HepG2 (cell line): ENCODE results near the gene ZFYVE28. TPM values are rescaled to one million over a fixed set of nuclear protein-coding genes. Genes with fewer than 3 reads are reported as not detected.

ENCODE experiments used
- ATAC-seq: fragments of 200-7000 bp; cut with Tn5 transposase; 3 replicates; pipeline ENCODE4 v1.9.1; 2020; ENCODE audit warnings: mild to moderate bottlenecking, moderate library complexity
- BruUV-seq: library from RNA; stranded (reverse); fragments of 400-500 nt; replicated peaks from 2 replicates; lab custom pipeline; 2021; lab: Mats Ljungman, UMichigan
- CTCF ChIA-PET: fragments of 300-600 bp; formaldehyde crosslinking; extraction: SDS; loops from one replicate; lab custom pipeline; 2021; ENCODE audit warnings: low total read pairs, inconsistent platforms, low intra/inter-chr PET ratio; lab: Yijun Ruan, JAX
- POLR2A ChIA-PET: fragments of 350-600 bp; sonication (Branson Sonifier 250); formaldehyde crosslinking; loops from one replicate; lab custom pipeline; 2020; ENCODE audit warnings: antibody characterized with exemption, inconsistent platforms; lab: Yijun Ruan, JAX
- DNase-seq: peaks from one replicate; pipeline ENCODE4 v3.0.0-alpha.2; 2015; ENCODE audit warnings: low spot score
- FAIRE-seq: peaks from 3 replicates; lab custom pipeline; 2011; peaks lifted over from hg19 to GRCh38; lab: Jason Lieb, UNC
- H2AFZ ChIP-seq: one replicate; pipeline ENCODE4 v1.6.1; 2011; ENCODE audit warnings: low read length, inconsistent platforms
- H3K27ac ChIP-seq: fragments of 300-600 bp; 3 replicates; pipeline ENCODE4 v1.8.0; 2011; ENCODE audit warnings: mixed run types, mild to moderate bottlenecking, mixed read lengths, low read length, inconsistent platforms; ENCODE audit not compliant: insufficient read depth; ENCODE audit errors: extremely low read length
- H3K27me3 ChIP-seq, 2 experiments: fragments of 200-600 bp in 1 of 2; 2 replicates in 1 of 2; 3 replicates in 1 of 2; pipeline versions ENCODE4 v1.6.0 to v1.8.0; 2011; ENCODE audit warnings: low read length in 2 of 2, mild to moderate bottlenecking in 2 of 2, moderate library complexity in 2 of 2, inconsistent platforms in 1 of 2; ENCODE audit not compliant: insufficient read depth in 2 of 2, control insufficient read depth in 1 of 2
- H3K36me3 ChIP-seq, 2 experiments: fragments of 200-600 bp in 1 of 2; replicated peaks in 1 of 2; 2 replicates in 1 of 2; 3 replicates in 1 of 2; pipeline versions ENCODE4 v1.5.1 to v1.8.0; 2011; ENCODE audit warnings: low read length in 2 of 2, inconsistent platforms in 1 of 2; ENCODE audit not compliant: insufficient read depth in 2 of 2, control insufficient read depth in 1 of 2
- H3K4me1 ChIP-seq: 2 replicates; pipeline ENCODE4 v1.5.1; 2012; ENCODE audit warnings: low read length, inconsistent platforms; ENCODE audit not compliant: insufficient read depth
- H3K4me2 ChIP-seq: 2 replicates; pipeline ENCODE4 v1.6.0; 2011; ENCODE audit warnings: low read depth, low read length, inconsistent platforms
- H3K4me3 ChIP-seq, 3 experiments: fragments of 200-600 bp in 1 of 3; sonication (generic), shearing (Covaris generic) in 1 of 3; replicated peaks in 1 of 3; 2 replicates each; pipeline ENCODE4 v1.5.1; 2011 to 2016; ENCODE audit warnings: low read length in 3 of 3, inconsistent platforms in 2 of 3, low read depth in 2 of 3, mild to moderate bottlenecking in 2 of 3, control low read depth in 1 of 3, mixed read lengths in 1 of 3; ENCODE audit not compliant: insufficient read depth in 1 of 3
- H3K79me2 ChIP-seq: one replicate; pipeline ENCODE4 v1.6.1; 2011; ENCODE audit warnings: low read length, inconsistent platforms; ENCODE audit not compliant: insufficient read depth
- H3K9ac ChIP-seq: 2 replicates; pipeline ENCODE4 v1.6.0; 2011; ENCODE audit warnings: mild to moderate bottlenecking, low read depth, low read length, inconsistent platforms; ENCODE audit not compliant: insufficient read depth
- H3K9me3 ChIP-seq: 2 replicates; pipeline ENCODE4 v1.5.1; 2012; ENCODE audit warnings: mild to moderate bottlenecking, low read length
- H4K20me1 ChIP-seq: 2 replicates; pipeline ENCODE4 v1.6.0; 2011; ENCODE audit warnings: inconsistent platforms, mild to moderate bottlenecking, low read length, moderate library complexity; ENCODE audit not compliant: insufficient read depth
- ATF7 ChIP-seq, 2 experiments: fragments of 450-650 bp in 1 of 2; sonication (generic) in 1 of 2; formaldehyde crosslinking in 1 of 2; IDR thresholded peaks; 2 replicates each; pipeline versions ENCODE4 v1.4.0 to v1.6.1; 2016 to 2020; ENCODE audit warnings: antibody characterized with exemption in 1 of 2, mild to moderate bottlenecking in 1 of 2, missing genetic modification reagents in 1 of 2
- GFI1 ChIP-seq: sonication (generic); formaldehyde crosslinking; IDR thresholded peaks from 2 replicates; pipeline ENCODE4 v1.5.0; 2020; ENCODE audit warnings: missing genetic modification reagents, mild to moderate bottlenecking, borderline replicate concordance
- MAF1 ChIP-seq: sonication (generic); formaldehyde crosslinking; IDR thresholded peaks from 2 replicates; pipeline ENCODE4 v1.5.0; 2020; ENCODE audit warnings: missing genetic modification reagents, borderline replicate concordance
- THYN1 ChIP-seq: sonication (generic); formaldehyde crosslinking; IDR thresholded peaks from 2 replicates; pipeline ENCODE4 v1.8.1; 2023; ENCODE audit warnings: low read depth, mild to moderate bottlenecking, moderate library complexity, missing genetic modification reagents, borderline replicate concordance
- ZNF326 ChIP-seq: sonication (generic); formaldehyde crosslinking; IDR thresholded peaks from 2 replicates; pipeline ENCODE4 v1.4.0; 2020; ENCODE audit warnings: missing genetic modification reagents, borderline replicate concordance
- ZNF451 ChIP-seq: sonication (generic); formaldehyde crosslinking; IDR thresholded peaks from 2 replicates; pipeline ENCODE4 v1.5.0; 2020; ENCODE audit warnings: mild to moderate bottlenecking, missing genetic modification reagents
- ZNF549 ChIP-seq: sonication (generic); formaldehyde crosslinking; IDR thresholded peaks from 2 replicates; pipeline ENCODE4 v1.5.0; 2020; ENCODE audit warnings: missing genetic modification reagents
- ZNF564 ChIP-seq: sonication (generic); formaldehyde crosslinking; IDR thresholded peaks from 2 replicates; pipeline ENCODE4 v1.8.1; 2023; ENCODE audit warnings: mild to moderate bottlenecking, missing genetic modification reagents
- ZNF646 ChIP-seq: sonication (generic); formaldehyde crosslinking; IDR thresholded peaks from 2 replicates; pipeline ENCODE4 v1.9.0; 2021; ENCODE audit warnings: mild to moderate bottlenecking, missing genetic modification reagents
- WGBS: methylation state at CpG from one replicate; pipeline ENCODE4 v1.1.6; 2017; ENCODE audit warnings: low lambda C conversion rate; 5-methylcytosine and 5-hydroxymethylcytosine counted together
- in situ Hi-C: cut with HindIII; loops from 2 replicates; pipeline ENCODE4 v1.10.0; 2017; ENCODE audit warnings: low pct_unique_long_range_greater_than_20kb; ENCODE audit not compliant: extremely low pct_ligation_motif_present
- intact Hi-C: fragments of 100-400 bp; cut with micrococcal nuclease; formaldehyde crosslinking; loops from one replicate; pipeline ENCODE4 v1.10.0; 2022; ENCODE audit not compliant: unreplicated experiment
- polyA plus RNA-seq, 8 experiments: library from polyadenylated mRNA; depleted of rRNA in 3 of 8; stranded (reverse) in 7 of 8; unstranded in 1 of 8; fragments of >200 nt; fragmentation: Illumina TruSeq in 4 of 8; extraction: Trizol in 4 of 8; gene quantifications; 2 replicates each; pipeline versions ENCODE4 v1.2.1 to v1.2.3, GENCODE V29; 2011 to 2016; ENCODE audit warnings: low read depth in 4 of 8, missing spikeins in 1 of 8, mixed read lengths in 1 of 8; ENCODE audit not compliant: insufficient read depth in 1 of 8
- total RNA-seq, 5 experiments: library from RNA; depleted of rRNA; stranded (reverse); fragments of >200 nt; fragmentation: Illumina TruSeq; extraction: Trizol; gene quantifications; 2 replicates each; pipeline ENCODE4 v1.2.3, GENCODE V29; 2016; ENCODE audit warnings: low read depth in 1 of 5
- TF ChIP-seq, protein P1 (sequence below): sonication (generic); formaldehyde crosslinking; IDR thresholded peaks from 2 replicates; pipeline ENCODE4 v1.5.1; 2020; ENCODE audit warnings: mild to moderate bottlenecking, missing genetic modification reagents, moderate library complexity

The ZFYVE28 gene
- total and polyA plus RNA-seq, 2 of the 13 experiments (the other 11 are each of a cell fraction or from before 2014, with no cell fraction given), result 0.12 to 0.22 TPM

GRCh38 chr4:2365054-2365912, 53.2 kb downstream of the ZFYVE28 start (continued):
- TF ChIP-seq ZNF549 (CRISPR knock-in tag) (no peak), ZNF564 (CRISPR knock-in tag) (no peak), ZNF326 (CRISPR knock-in tag) (no peak), THYN1 (no peak), ATF7 (IDR thresholded peaks at IDR 0.05) (no peak), ATF7 (CRISPR knock-in tag; IDR thresholded peaks at IDR 0.05) (no peak), GFI1 (CRISPR knock-in tag) (no peak)

DNA sequence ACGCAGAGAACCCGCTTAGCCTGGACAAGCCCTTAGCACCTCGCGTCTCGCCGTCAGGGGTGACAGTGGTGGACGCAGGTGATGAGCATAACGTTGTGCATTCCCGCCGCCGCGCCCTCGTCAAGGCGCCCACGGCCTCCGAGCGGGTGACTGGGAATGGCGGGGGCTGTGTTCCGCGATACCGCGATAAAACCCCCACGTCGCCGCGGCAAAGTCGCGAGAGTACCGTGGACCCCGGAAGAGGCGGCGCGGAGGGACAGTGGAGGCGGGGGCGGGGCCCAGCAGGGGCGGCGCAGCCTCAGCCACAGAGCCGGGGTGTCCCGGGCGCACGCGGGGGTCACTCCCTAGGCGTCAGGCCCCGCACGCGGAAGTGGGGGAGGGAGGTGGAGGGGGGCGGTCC, 53.8 kb downstream of the ZFYVE28 start:
- Histone ChIP-seq H3K27me3 (peaks cover 6 to 30% of the 10 kb centered on the region in 2 experiments; a peak in 4 of 5 replicates), H3K4me2 (no peak overlapping the region), H3K36me3 (no peaks in the 10 kb centered on the region), H3K9ac (no peak overlapping the region), H3K4me3 (no peak overlapping the region), H3K27ac (no peak overlapping the region), H4K20me1 (no peaks in the 10 kb centered on the region), H2AFZ (no peak overlapping the region), H3K79me2 (no peaks in the 10 kb centered on the region), H3K9me3 (no peaks in the 10 kb centered on the region), H3K4me1 (peaks cover 26% of the 10 kb centered on the region)
- no TSS peak for BruUV-seq
- intact Hi-C loops, result no loop called here
- DNase-seq (no peak), ATAC-seq (no peak), FAIRE-seq (no peak)
- CTCF ChIA-PET, result no interaction called here
- in situ Hi-C loops, result no loop called here
- POLR2A ChIA-PET, result no interaction called here
- 93% methylated on average over 44 of the region's 47 CpGs for WGBS
- no peak for TF ChIP-seq ZNF646 (CRISPR knock-in tag)
- TF ChIP-seq MAF1, result no peak
- no peak for TF ChIP-seq ZNF451
- TF ChIP-seq, protein P1, sequence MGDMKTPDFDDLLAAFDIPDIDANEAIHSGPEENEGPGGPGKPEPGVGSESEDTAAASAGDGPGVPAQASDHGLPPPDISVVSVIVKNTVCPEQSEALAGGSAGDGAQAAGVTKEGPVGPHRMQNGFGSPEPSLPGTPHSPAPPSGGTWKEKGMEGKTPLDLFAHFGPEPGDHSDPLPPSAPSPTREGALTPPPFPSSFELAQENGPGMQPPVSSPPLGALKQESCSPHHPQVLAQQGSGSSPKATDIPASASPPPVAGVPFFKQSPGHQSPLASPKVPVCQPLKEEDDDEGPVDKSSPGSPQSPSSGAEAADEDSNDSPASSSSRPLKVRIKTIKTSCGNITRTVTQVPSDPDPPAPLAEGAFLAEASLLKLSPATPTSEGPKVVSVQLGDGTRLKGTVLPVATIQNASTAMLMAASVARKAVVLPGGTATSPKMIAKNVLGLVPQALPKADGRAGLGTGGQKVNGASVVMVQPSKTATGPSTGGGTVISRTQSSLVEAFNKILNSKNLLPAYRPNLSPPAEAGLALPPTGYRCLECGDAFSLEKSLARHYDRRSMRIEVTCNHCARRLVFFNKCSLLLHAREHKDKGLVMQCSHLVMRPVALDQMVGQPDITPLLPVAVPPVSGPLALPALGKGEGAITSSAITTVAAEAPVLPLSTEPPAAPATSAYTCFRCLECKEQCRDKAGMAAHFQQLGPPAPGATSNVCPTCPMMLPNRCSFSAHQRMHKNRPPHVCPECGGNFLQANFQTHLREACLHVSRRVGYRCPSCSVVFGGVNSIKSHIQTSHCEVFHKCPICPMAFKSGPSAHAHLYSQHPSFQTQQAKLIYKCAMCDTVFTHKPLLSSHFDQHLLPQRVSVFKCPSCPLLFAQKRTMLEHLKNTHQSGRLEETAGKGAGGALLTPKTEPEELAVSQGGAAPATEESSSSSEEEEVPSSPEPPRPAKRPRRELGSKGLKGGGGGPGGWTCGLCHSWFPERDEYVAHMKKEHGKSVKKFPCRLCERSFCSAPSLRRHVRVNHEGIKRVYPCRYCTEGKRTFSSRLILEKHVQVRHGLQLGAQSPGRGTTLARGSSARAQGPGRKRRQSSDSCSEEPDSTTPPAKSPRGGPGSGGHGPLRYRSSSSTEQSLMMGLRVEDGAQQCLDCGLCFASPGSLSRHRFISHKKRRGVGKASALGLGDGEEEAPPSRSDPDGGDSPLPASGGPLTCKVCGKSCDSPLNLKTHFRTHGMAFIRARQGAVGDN (CRISPR knock-in tag), result no peak
